Glomerular visceral epithelial cell (primary cell): ENCODE data around the gene KDELR3.

ENCODE experiments used
- DNase-seq: peaks from one replicate; pipeline ENCODE4 v3.0.0-alpha.2; 2016; ENCODE audit errors: extremely low spot score

The KDELR3 gene

DNA sequence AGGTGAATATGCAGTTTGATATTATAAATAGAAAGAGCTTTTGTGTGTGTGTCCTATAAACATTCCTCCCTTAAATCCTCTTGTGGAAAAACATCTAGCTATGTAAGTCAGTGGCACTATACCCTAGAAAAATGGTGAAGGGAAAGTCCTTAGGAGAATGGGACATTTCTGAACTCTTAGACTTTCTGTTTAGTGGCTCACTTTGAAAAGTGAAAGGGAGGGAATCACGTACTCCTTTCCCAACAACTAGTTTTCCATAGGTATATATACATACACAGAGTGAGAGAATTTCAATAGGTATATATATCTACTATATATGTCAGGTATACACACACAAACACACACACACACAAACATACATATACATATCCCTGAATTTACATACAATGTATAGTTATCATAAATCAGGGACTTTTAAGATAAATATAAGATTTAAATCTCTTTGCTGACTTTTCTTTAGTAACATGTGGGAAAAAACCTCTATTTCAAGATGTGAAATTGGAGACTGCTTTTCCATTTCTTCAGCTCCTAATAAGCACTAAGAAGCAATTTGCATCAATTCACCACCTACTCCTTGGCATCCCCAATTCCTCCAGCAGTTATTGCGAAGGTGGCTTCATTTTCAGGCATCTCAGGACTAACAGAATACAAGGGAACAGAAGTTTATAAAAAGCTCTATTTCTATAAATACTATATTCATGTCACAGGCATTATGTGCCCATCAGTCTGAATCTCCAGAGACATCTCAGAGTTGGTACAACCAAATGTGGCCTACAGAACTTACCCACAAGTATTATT is 51.8 kb downstream of the KDELR3 start:
- DNase-seq, result no peak

DNA sequence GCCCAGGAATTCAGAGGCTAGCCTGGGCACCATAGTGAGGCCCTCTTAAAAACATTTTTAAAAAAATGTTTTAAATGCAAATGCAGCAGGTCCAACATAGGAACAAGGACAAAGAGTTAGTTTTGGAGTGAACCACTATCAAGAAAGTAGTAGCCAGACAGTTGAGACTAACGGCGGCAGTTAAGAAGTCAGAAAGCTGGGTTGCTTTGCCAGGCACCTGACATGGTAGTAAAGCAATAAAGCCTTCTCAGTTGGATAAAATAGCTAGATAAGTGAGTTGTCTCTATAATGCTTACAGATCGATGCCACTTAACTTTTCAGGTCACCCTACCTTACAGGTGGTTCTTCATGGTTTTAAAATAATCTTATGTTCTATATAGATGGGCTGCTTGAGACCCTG is 55.1 kb downstream of the KDELR3 start:
- no peak for DNase-seq

- no peak for DNase-seq
Observed at GRCh38 chr22:38523479-38523878, 55.6 kb downstream of the KDELR3 start.

DNA sequence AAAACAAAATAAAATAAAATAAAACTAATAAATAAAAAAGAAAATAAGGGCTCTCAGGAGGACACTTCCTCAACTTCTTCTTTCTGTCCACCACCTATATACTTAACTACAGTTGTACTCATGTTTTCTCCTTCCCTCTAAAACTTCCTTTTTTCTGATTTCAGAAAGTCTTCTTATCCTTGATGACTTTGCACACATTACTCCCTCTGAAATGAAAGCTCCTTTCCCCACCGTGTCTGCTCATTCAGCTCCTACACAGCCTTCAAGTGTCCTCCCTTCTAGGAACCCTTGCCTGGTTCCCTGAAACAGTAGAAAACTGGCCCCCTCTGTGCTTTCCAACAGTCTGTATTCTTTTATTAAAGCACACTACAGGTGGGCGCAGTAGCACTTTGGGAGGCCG is 56.5 kb downstream of the KDELR3 start:
- no peak for DNase-seq

DNA sequence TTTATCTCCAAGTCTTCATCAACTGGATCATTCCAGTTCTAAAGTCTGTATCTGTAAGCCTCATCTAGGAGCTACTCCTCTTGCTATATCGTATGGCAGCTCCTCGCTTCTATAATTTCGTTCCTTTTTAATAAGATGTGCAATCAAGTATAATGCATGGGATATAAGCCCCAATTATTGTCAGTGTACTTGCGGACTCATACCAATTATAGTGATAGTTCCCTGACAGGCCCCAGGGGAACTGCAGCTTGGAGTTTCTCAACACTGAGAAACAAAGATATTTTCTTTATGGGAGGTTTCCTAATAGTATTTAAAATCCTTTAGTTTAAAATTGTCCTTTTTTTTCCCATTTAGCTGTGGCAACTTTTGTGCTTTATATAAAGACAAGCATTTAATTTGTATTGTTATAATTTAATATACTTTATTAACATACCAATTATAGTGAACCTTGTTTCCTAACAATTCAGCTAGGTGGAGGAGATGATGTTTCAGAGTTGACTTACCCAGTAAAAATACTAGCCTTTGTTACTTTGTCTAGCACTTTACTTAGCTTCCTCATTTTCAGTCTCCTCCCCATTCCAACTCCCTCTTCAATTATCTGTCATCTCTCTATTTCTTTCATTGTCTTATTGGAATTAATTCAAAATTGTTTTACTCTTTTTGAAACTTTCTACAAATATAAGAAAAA is 63.5 kb downstream of the KDELR3 start:
- DNase-seq, result no peak
